ENCODE results near the gene WDR90. TPM values are rescaled to one million over a fixed set of nuclear protein-coding genes. Genes with fewer than 3 reads are reported as not detected.

The WDR90 gene
- total RNA-seq, 4 donors from 2014 or later = 26.9 to 83.7 (median 54.1) TPM

DNA sequence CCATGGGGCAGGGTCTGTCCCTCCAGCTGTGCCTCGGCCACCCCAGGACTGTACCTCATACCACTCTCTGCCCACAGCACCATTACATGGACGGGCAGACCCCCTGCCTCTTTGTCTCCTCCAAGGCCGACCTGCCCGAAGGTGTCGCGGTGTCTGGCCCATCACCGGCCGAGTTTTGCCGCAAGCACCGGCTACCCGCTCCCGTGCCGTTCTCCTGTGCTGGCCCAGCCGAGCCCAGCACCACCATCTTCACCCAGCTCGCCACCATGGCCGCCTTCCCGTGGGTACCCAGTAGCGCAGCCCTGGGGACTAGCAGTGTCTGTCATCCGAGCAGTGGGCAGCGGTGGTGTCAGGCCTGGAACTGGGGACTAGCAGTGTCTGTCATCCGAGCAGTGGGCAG is 23.7 kb downstream of the WDR90 start:
- Histone ChIP-seq H3K9me3 (no peaks in the 10 kb centered on the region), H3K4me1 (peaks cover 3 to 43% (median 16%) of the 10 kb centered on the region in 4 donors), H3K4me3 (no peak overlapping the region), H3K36me3 (peaks cover 0 to 60% (median 4%) of the 10 kb centered on the region in 3 donors), H3K27me3 (no peaks in the 10 kb centered on the region), H3K27ac (no peak overlapping the region)
- WGBS, 2 donors = 92 to 97% methylated on average over 15 to 16 of the region's 21 CpGs
- TF ChIP-seq POLR2A (IDR thresholded peaks at IDR 0.05) (no peak), EP300 (IDR thresholded peaks at IDR 0.05) (no peak)
- TF ChIP-seq, protein P1, sequence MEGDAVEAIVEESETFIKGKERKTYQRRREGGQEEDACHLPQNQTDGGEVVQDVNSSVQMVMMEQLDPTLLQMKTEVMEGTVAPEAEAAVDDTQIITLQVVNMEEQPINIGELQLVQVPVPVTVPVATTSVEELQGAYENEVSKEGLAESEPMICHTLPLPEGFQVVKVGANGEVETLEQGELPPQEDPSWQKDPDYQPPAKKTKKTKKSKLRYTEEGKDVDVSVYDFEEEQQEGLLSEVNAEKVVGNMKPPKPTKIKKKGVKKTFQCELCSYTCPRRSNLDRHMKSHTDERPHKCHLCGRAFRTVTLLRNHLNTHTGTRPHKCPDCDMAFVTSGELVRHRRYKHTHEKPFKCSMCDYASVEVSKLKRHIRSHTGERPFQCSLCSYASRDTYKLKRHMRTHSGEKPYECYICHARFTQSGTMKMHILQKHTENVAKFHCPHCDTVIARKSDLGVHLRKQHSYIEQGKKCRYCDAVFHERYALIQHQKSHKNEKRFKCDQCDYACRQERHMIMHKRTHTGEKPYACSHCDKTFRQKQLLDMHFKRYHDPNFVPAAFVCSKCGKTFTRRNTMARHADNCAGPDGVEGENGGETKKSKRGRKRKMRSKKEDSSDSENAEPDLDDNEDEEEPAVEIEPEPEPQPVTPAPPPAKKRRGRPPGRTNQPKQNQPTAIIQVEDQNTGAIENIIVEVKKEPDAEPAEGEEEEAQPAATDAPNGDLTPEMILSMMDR (IDR thresholded peaks at IDR 0.05) = no peak
- no peak for DNase-seq (ENCODE audit: low spot score in 2 of 2)

DNA sequence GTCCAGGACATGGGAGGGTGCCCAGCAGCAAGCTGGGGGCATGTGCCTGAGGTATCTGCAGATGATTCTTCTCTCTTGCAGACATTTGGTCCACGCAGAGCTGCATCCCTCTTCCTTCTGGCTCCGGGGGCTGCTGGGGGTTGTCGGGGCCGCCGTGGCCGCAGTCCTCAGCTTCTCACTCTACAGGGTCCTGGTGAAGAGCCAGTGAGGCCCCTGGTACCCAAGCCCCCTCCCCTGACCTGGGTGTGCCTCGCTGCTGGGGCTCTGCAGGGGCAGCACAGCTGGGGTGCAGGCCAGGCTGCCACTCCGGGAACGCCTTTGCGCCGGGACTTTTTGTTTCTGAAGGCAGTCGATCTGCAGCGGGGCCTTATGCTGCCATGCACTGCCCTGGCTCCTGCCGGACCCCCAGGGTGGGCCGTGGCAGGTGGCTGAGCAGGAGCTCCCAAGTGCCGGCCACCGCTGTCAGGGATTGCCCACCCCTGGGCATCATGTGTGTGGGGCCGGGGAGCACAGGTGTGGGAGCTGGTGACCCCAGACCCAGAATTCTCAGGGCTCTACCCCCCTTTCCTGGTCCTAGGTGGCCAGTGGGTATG is 24.3 kb downstream of the WDR90 start:
- Histone ChIP-seq H3K27me3 (no peaks in the 10 kb centered on the region), H3K9me3 (no peaks in the 10 kb centered on the region), H3K27ac (no peak overlapping the region), H3K36me3 (peaks cover 0 to 60% (median 4%) of the 10 kb centered on the region in 3 donors), H3K4me1 (peaks cover 3 to 41% (median 18%) of the 10 kb centered on the region in 4 donors), H3K4me3 (no peak overlapping the region)
- WGBS, 2 donors = 86 to 87% methylated on average over 11 to 16 of the region's 18 CpGs
- TF ChIP-seq EP300 (IDR thresholded peaks at IDR 0.05) = no peak
- no peak for TF ChIP-seq POLR2A (IDR thresholded peaks at IDR 0.05)
- TF ChIP-seq, protein P1 (IDR thresholded peaks at IDR 0.05) = no peak
- DNase-seq (ENCODE audit: low spot score in 2 of 2) = no peak

DNA sequence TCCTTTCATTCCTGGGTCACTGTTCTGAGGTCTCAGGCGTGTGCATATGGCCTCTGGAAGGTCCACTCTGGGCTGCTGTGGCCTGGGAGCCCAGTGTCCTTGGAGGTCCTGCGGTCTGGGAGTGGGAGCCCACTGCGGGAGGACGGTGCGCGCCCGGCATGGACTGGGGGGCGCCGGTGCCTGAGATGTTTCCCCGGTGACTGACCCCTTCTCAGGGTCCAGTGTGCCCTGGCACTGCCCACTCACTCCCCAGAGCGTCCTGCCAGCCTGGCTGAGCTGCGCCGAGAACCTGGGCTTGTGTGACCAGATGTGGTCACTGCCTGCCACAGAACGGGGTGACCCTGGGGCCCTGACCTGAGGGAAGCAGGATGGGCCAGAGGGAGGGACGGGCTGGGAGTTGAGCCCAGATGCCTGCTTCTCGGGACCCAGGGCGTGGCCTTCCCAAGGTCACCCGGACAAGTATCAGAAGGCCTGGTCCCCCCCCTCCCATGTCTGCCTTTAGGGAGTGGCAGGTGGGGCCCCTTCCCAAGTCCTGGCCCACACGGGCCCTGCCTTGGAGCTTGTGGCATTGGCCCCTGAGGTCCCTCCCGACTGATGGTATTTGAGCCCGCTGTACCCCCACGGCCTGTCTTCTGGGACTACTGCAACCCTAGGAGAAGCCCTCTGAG is 25.2 kb downstream of the WDR90 start:
- H3K9me3 ChIP-seq = no peaks in the 10 kb centered on the region

DNA sequence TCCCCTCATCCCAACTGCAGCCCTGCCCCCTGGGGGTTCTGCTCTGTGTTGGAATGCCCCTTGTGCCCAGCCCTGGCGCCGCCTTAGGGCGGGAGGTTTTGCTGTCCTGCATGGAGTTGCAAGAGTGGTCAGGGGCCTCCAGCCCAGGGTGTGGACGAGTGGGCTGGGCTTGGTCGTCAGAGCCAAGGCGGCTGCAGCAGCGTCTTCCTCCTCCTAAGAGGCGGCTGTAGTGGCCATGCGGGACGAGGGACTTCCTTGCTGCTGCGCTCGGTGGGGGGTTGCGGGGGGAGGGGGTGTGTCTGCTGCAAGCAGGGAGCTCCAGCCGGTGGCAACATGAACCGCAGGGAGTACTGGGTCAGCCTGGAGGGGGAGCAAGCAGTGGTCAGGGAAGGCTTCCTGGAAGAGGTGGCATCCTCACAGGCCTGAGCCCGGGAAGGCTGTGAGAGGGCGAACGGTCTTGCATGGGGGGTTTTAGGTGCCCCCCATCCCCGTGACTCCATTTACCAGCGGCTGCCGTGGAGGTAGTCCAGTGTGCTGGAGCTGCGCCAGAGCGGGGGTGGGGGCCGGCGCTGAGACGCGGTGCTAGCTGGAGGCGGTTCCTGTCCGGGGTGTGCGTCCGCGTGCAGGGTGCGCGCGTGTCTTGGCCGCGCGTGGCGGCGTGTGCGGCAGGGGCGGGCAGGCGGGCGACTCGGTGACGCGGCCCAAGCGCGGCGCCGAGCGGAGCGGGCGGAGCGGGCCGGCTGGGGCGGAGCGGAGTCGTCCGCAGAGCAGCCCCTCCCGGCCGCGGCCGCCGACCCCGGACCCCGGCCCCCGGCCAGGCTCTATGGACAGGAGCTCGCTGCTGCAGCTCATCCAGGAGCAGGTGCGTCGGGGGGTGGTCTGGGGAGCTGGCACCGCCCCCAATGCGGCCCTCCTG is 26.1 kb downstream of the WDR90 start, which contains the start of gene RHBDL1:
Gene RHBDL1 (plus strand): TSS at position 704 of the 916 bp plus-strand sequence. CDS start 120 bp downstream, at position 824.
- peak within 1 kb of the TSS in 2 of 4 donors; percentile 42 to 48 for H3K27ac ChIP-seq

More for the DNA sequence above, 25.2 kb downstream of the WDR90 start:
- 70 to 76% methylated on average over 15 to 22 of the region's 22 CpGs for WGBS, 2 donors
- peaks cover 0 to 40% (median 16%) of the 10 kb centered on the region in 4 donors for H3K4me1 ChIP-seq
- peak overlapping the region in 2 of 4 donors; percentile 17 to 48 for H3K27ac ChIP-seq
- no peaks in the 10 kb centered on the region for H3K27me3 ChIP-seq
- TF ChIP-seq, protein P1 (IDR thresholded peaks at IDR 0.05) = no peak
- no peak for TF ChIP-seq EP300 (IDR thresholded peaks at IDR 0.05)
- H3K36me3 ChIP-seq = peaks cover 0 to 55% (median 4%) of the 10 kb centered on the region in 3 donors
- DNase-seq (ENCODE audit: low spot score in 2 of 2) = no peak
- no peak overlapping the region for H3K4me3 ChIP-seq

More for the DNA sequence above, 26.1 kb downstream of the WDR90 start, which contains the start of gene RHBDL1:
- H3K27me3 ChIP-seq = no peaks in the 10 kb centered on the region
- H3K9me3 ChIP-seq = no peaks in the 10 kb centered on the region
- TF ChIP-seq, protein P1 (IDR thresholded peaks at IDR 0.05) = no peak
- TF ChIP-seq EP300 (IDR thresholded peaks at IDR 0.05) (no peak), POLR2A (IDR thresholded peaks at IDR 0.05) (no peak)
- 4 to 11% methylated on average over 24 to 40 of the region's 73 CpGs for WGBS, 2 donors
- no peak for DNase-seq (ENCODE audit: low spot score in 2 of 2)
- H3K4me3 ChIP-seq = peak within 1 kb of the TSS in 2 of 4 donors; percentile 15 to 33
- H3K36me3 ChIP-seq = peaks cover 0 to 46% (median 4%) of the 10 kb centered on the region in 3 donors
- H3K4me1 ChIP-seq = peaks cover 0 to 34% (median 17%) of the 10 kb centered on the region in 4 donors
